GM18909 (cell line): ENCODE data around the gene NPY4R2.
"Not testable (repeated sequence)": the region's sequence is repeated elsewhere in the genome, so short reads cannot be mapped to it uniquely, and the experiment has no call there.

Experiments used
- ATAC-seq: cut with Tn5 transposase; IDR thresholded peaks from one replicate; pipeline ENCODE4 v1.9.1; 2021; ENCODE audit warnings: mild to moderate bottlenecking; ENCODE audit not compliant: unreplicated experiment, poor library complexity

NPY4R2 gene

GRCh38 chr10:47918475-47918874, at the start of gene NPY4R2:
Gene NPY4R2, plus strand, starts transcription at chr10:47918662. Its CDS starts 3,326 bp downstream, at chr10:47921988.
- ATAC-seq: not testable (repeated sequence)

GRCh38 chr10:47870887-47871286, 47.6 kb upstream of the NPY4R2 start:
- not testable (repeated sequence) for ATAC-seq

GRCh38 chr10:47871485-47872180, 46.8 kb upstream of the NPY4R2 start:
- ATAC-seq: not testable (repeated sequence)

GRCh38 chr10:47872236-47872635, 46.2 kb upstream of the NPY4R2 start:
- not testable (repeated sequence) for ATAC-seq

- not testable (repeated sequence) for ATAC-seq
These were observed 34.2 kb upstream of the NPY4R2 start for GRCh38 chr10:47884239-47884638.

GRCh38 chr10:47884934-47885333, 33.5 kb upstream of the NPY4R2 start:
- not testable (repeated sequence) for ATAC-seq

- ATAC-seq: not testable (repeated sequence)
These were observed 32.1 kb upstream of the NPY4R2 start for GRCh38 chr10:47886356-47886755.

- ATAC-seq: not testable (repeated sequence)
These were observed 31.6 kb upstream of the NPY4R2 start for GRCh38 chr10:47886827-47887226.

GRCh38 chr10:47890737-47891136, 27.7 kb upstream of the NPY4R2 start:
- ATAC-seq: not testable (repeated sequence)

GRCh38 chr10:47892494-47893261, 25.8 kb upstream of the NPY4R2 start:
- ATAC-seq: not testable (repeated sequence)

GRCh38 chr10:47894571-47894970, 23.9 kb upstream of the NPY4R2 start:
- not testable (repeated sequence) for ATAC-seq

- not testable (repeated sequence) for ATAC-seq
These were observed 20.6 kb upstream of the NPY4R2 start for GRCh38 chr10:47897813-47898212.

- ATAC-seq: not testable (repeated sequence)
These were observed 9.1 kb upstream of the NPY4R2 start for GRCh38 chr10:47909333-47909732.

- not testable (repeated sequence) for ATAC-seq
These were observed 8.0 kb upstream of the NPY4R2 start for GRCh38 chr10:47910486-47910885.

- not testable (repeated sequence) for ATAC-seq
These were observed 4.4 kb upstream of the NPY4R2 start for GRCh38 chr10:47914052-47914451.

GRCh38 chr10:47915849-47916548, 2.5 kb upstream of the NPY4R2 start:
- ATAC-seq: not testable (repeated sequence)

- not testable (repeated sequence) for ATAC-seq
These were observed 2.1 kb downstream of the NPY4R2 start for GRCh38 chr10:47920610-47921009.

GRCh38 chr10:47922503-47922902, 4.0 kb downstream of the NPY4R2 start:
- ATAC-seq: not testable (repeated sequence)

- ATAC-seq: not testable (repeated sequence)
These were observed 6.2 kb downstream of the NPY4R2 start for GRCh38 chr10:47924628-47925027.

GRCh38 chr10:47927147-47927916, 8.9 kb downstream of the NPY4R2 start:
- not testable (repeated sequence) for ATAC-seq
